HepG2 (cell line): ENCODE results near the gene TEDC2. TPM values are rescaled to one million over a fixed set of nuclear protein-coding genes. Genes with fewer than 3 reads are reported as not detected.

Experiments
- ARNT2 ChIP-seq: sonication (generic); formaldehyde crosslinking; IDR thresholded peaks from 2 replicates; pipeline ENCODE4 v1.8.0; 2022; ENCODE audit warnings: mild to moderate bottlenecking, low read depth, missing genetic modification reagents, moderate library complexity
- BRCA1 ChIP-seq: sonication (generic); formaldehyde crosslinking; IDR thresholded peaks from 2 replicates; pipeline ENCODE4 v1.4.0; 2020; ENCODE audit warnings: missing genetic modification reagents
- FOXC1 ChIP-seq: sonication (generic); formaldehyde crosslinking; IDR thresholded peaks from 2 replicates; pipeline ENCODE4 v1.8.0; 2022; ENCODE audit warnings: mild to moderate bottlenecking, missing genetic modification reagents, borderline replicate concordance
- HDAC1 ChIP-seq: sonication (generic); formaldehyde crosslinking; IDR thresholded peaks from 2 replicates; pipeline ENCODE4 v1.5.1; 2020; ENCODE audit warnings: mild to moderate bottlenecking, missing genetic modification reagents
- HDAC2 ChIP-seq: sonication (generic); formaldehyde crosslinking; IDR thresholded peaks from 2 replicates; pipeline ENCODE4 v1.4.0; 2020; ENCODE audit warnings: missing genetic modification reagents
- HOXA3 ChIP-seq: sonication (generic); formaldehyde crosslinking; IDR thresholded peaks from 2 replicates; pipeline ENCODE4 v1.5.0; 2020; ENCODE audit warnings: missing genetic modification reagents
- IKZF5 ChIP-seq: IDR thresholded peaks from 2 replicates; pipeline ENCODE4 v1.6.1; 2018; ENCODE audit warnings: missing genetic modification reagents, mild to moderate bottlenecking, missing compliant biosample characterization
- MAX ChIP-seq: IDR thresholded peaks from 2 replicates; pipeline ENCODE4 v1.6.1; 2012; ENCODE audit warnings: inconsistent platforms
- MTA3 ChIP-seq: sonication (generic); formaldehyde crosslinking; IDR thresholded peaks from 2 replicates; pipeline ENCODE4 v1.4.0; 2020; ENCODE audit warnings: missing genetic modification reagents
- MTF2 ChIP-seq: sonication (generic); formaldehyde crosslinking; IDR thresholded peaks from 2 replicates; pipeline ENCODE4 v1.5.0; 2020; ENCODE audit warnings: missing genetic modification reagents, borderline replicate concordance
- PITX1 ChIP-seq: sonication (generic); formaldehyde crosslinking; IDR thresholded peaks from 2 replicates; pipeline ENCODE4 v1.5.1; 2020; ENCODE audit warnings: mild to moderate bottlenecking, missing genetic modification reagents
- TEAD3 ChIP-seq: optimal IDR thresholded peaks from 2 replicates; pipeline ENCODE3; 2016; ENCODE audit warnings: borderline replicate concordance
- ZBTB7A ChIP-seq: sonication (generic); formaldehyde crosslinking; IDR thresholded peaks from 2 replicates; pipeline ENCODE4 v1.8.0; 2022; ENCODE audit warnings: mild to moderate bottlenecking, missing genetic modification reagents
- ZBTB7B ChIP-seq: sonication (generic); formaldehyde crosslinking; IDR thresholded peaks from 2 replicates; pipeline ENCODE4 v1.4.0; 2020; ENCODE audit warnings: missing genetic modification reagents
- ZFP36L1 ChIP-seq: sonication (generic); formaldehyde crosslinking; IDR thresholded peaks from 2 replicates; pipeline ENCODE4 v1.8.0; 2022; ENCODE audit warnings: mild to moderate bottlenecking, missing genetic modification reagents, moderate library complexity
- ZFY ChIP-seq: sonication (generic); formaldehyde crosslinking; IDR thresholded peaks from 2 replicates; pipeline ENCODE4 v1.4.0; 2020; ENCODE audit warnings: missing genetic modification reagents
- ZIK1 ChIP-seq: sonication (generic); formaldehyde crosslinking; IDR thresholded peaks from 2 replicates; pipeline ENCODE4 v1.5.0; 2020; ENCODE audit warnings: mild to moderate bottlenecking, low read depth, missing genetic modification reagents, borderline replicate concordance
- ZNF207 ChIP-seq: fragments of 450-650 bp; IDR thresholded peaks from 2 replicates; pipeline ENCODE4 v1.6.1; 2016; ENCODE audit warnings: antibody characterized with exemption, borderline replicate concordance
- ZNF264 ChIP-seq: sonication (generic); formaldehyde crosslinking; IDR thresholded peaks from 2 replicates; pipeline ENCODE4 v1.4.0; 2020; ENCODE audit warnings: missing genetic modification reagents
- ZNF574 ChIP-seq: sonication (generic); formaldehyde crosslinking; IDR thresholded peaks from 2 replicates; pipeline ENCODE4 v1.4.0; 2020; ENCODE audit warnings: missing genetic modification reagents
- ZNF687 ChIP-seq: sonication (generic); formaldehyde crosslinking; IDR thresholded peaks from 2 replicates; pipeline ENCODE4 v1.5.1; 2020; ENCODE audit warnings: mild to moderate bottlenecking, missing genetic modification reagents, moderate library complexity
- ZNF761 ChIP-seq: sonication (generic); formaldehyde crosslinking; conservative IDR thresholded peaks from 2 replicates; pipeline ENCODE4 v1.4.0; 2020; ENCODE audit warnings: mild to moderate bottlenecking, missing genetic modification reagents
- polyA plus RNA-seq, 8 experiments: library from polyadenylated mRNA; depleted of rRNA in 3 of 8; stranded (reverse) in 7 of 8; unstranded in 1 of 8; fragments of >200 nt; fragmentation: Illumina TruSeq in 4 of 8; extraction: Trizol in 4 of 8; gene quantifications; 2 replicates each; pipeline versions ENCODE4 v1.2.1 to v1.2.3, GENCODE V29; 2011 to 2016; ENCODE audit warnings: low read depth in 4 of 8, missing spikeins in 1 of 8, mixed read lengths in 1 of 8; ENCODE audit not compliant: insufficient read depth in 1 of 8
- total RNA-seq, 5 experiments: library from RNA; depleted of rRNA; stranded (reverse); fragments of >200 nt; fragmentation: Illumina TruSeq; extraction: Trizol; gene quantifications; 2 replicates each; pipeline ENCODE4 v1.2.3, GENCODE V29; 2016; ENCODE audit warnings: low read depth in 1 of 5

TEDC2 gene
- total and polyA plus RNA-seq, 2 of the 13 experiments (the other 11 are each of a cell fraction or from before 2014, with no cell fraction given) = 6.2 to 24.4 TPM

GRCh38 chr16:2471653-2472487 is 12.0 kb downstream of the TEDC2 start (continued):
- 0 out of 2 replicates have a peak, but pooled peaks have one; percentile 18 for TF ChIP-seq IKZF5
- TF ChIP-seq MTF2 = peak; percentile 16; the same call in 1 of the 2 replicates
- 0 out of 2 replicates have a peak, but pooled peaks have one; percentile 34 for TF ChIP-seq HDAC1 (CRISPR knock-in tag)
- TF ChIP-seq ZBTB7B (CRISPR knock-in tag) = peak; percentile 69; the same call in 1 of the 2 replicates
- TF ChIP-seq ARNT2 (CRISPR knock-in tag) = 0 out of 2 replicates have a peak, but pooled peaks have one; percentile 65
- TF ChIP-seq BRCA1 (CRISPR knock-in tag) = no peak
- TF ChIP-seq MTA3 (CRISPR knock-in tag) = no peak
- TF ChIP-seq HOXA3 (CRISPR knock-in tag) = peak; percentile 55; the same call in 1 of the 2 replicates
- peak; percentile 66 for TF ChIP-seq TEAD3 (CRISPR knock-in tag)
- TF ChIP-seq ZNF761 (CRISPR knock-in tag) = 0 out of 2 replicates have a peak, but pooled peaks have one; percentile 34
- TF ChIP-seq ZFP36L1 = 0 out of 2 replicates have a peak, but pooled peaks have one; percentile 32
- peak; percentile 31; the same call in 1 of the 2 replicates for TF ChIP-seq HDAC2 (CRISPR knock-in tag)
- peak; percentile 94 for TF ChIP-seq ZNF687 (CRISPR knock-in tag)
- peak; percentile 28; the same call in 1 of the 2 replicates for TF ChIP-seq ZIK1
- peak; percentile 52; the same call in 1 of the 2 replicates for TF ChIP-seq FOXC1 (CRISPR knock-in tag)
- no peak for TF ChIP-seq ZNF264 (CRISPR knock-in tag)
- TF ChIP-seq ZNF574 (CRISPR knock-in tag) = peak; percentile 43
- TF ChIP-seq ZBTB7A = 0 out of 2 replicates have a peak, but pooled peaks have one; percentile 32
- peak; percentile 85 for TF ChIP-seq MAX
- no peak for TF ChIP-seq PITX1 (CRISPR knock-in tag)
- no peak for TF ChIP-seq ZNF207
- peak; percentile 81 for TF ChIP-seq ZFY (CRISPR knock-in tag)
